ENCODE results near the gene FGD6.
"Not testable (repeated sequence)": the region's sequence is repeated elsewhere in the genome, so short reads cannot be mapped to it uniquely, and the experiment has no call there.

FGD6 gene

GRCh38 chr12:95205016-95205624 lies 12.1 kb downstream of the FGD6 start:
- peaks cover 14% of the 10 kb centered on the region for H3K4me1 Mint-ChIP-seq (ENCODE audit: low read depth)
- peaks cover 4% of the 10 kb centered on the region for H3K27me3 Mint-ChIP-seq (ENCODE audit: low read depth)
- no peaks in the 10 kb centered on the region for H3K9me3 Mint-ChIP-seq
- no peak overlapping the region for H3K4me3 Mint-ChIP-seq
- no peaks in the 10 kb centered on the region for H3K36me3 Mint-ChIP-seq (ENCODE audit: low read depth)
- no peak overlapping the region for H3K27ac Mint-ChIP-seq

- Mint-ChIP-seq H3K27ac (no peak overlapping the region), H3K4me1 (ENCODE audit: low read depth) (peaks cover 14% of the 10 kb centered on the region), H3K36me3 (ENCODE audit: low read depth) (no peaks in the 10 kb centered on the region), H3K9me3 (no peaks in the 10 kb centered on the region), H3K27me3 (ENCODE audit: low read depth) (peaks cover 3% of the 10 kb centered on the region), H3K4me3 (no peak overlapping the region)
Observed at GRCh38 chr12:95204141-95204866, 13.0 kb downstream of the FGD6 start.

- Mint-ChIP-seq H3K4me3 (no peak overlapping the region), H3K27ac (no peak overlapping the region), H3K27me3 (ENCODE audit: low read depth) (no peaks in the 10 kb centered on the region), H3K9me3 (no peaks in the 10 kb centered on the region), H3K4me1 (ENCODE audit: low read depth) (peaks cover 14% of the 10 kb centered on the region), H3K36me3 (ENCODE audit: low read depth) (no peaks in the 10 kb centered on the region)
Observed at GRCh38 chr12:95203487-95204030, 13.7 kb downstream of the FGD6 start.

GRCh38 chr12:95202691-95203486 lies 14.4 kb downstream of the FGD6 start:
- Mint-ChIP-seq H3K4me3 (no peak overlapping the region), H3K27me3 (ENCODE audit: low read depth) (no peaks in the 10 kb centered on the region), H3K9me3 (no peaks in the 10 kb centered on the region), H3K36me3 (ENCODE audit: low read depth) (no peaks in the 10 kb centered on the region), H3K27ac (no peak overlapping the region), H3K4me1 (ENCODE audit: low read depth) (peaks cover 14% of the 10 kb centered on the region)

GRCh38 chr12:95201056-95201670 lies 16.1 kb downstream of the FGD6 start:
- Mint-ChIP-seq H3K27me3 (ENCODE audit: low read depth) (no peaks in the 10 kb centered on the region), H3K36me3 (ENCODE audit: low read depth) (no peaks in the 10 kb centered on the region), H3K27ac (no peak overlapping the region), H3K4me1 (ENCODE audit: low read depth) (peaks cover 14% of the 10 kb centered on the region), H3K4me3 (no peak overlapping the region), H3K9me3 (no peaks in the 10 kb centered on the region)

GRCh38 chr12:95200128-95200894 lies 17.0 kb downstream of the FGD6 start:
- Mint-ChIP-seq H3K4me3 (no peak overlapping the region), H3K4me1 (ENCODE audit: low read depth) (peaks cover 14% of the 10 kb centered on the region), H3K27me3 (ENCODE audit: low read depth) (no peaks in the 10 kb centered on the region), H3K9me3 (no peaks in the 10 kb centered on the region), H3K27ac (no peak overlapping the region), H3K36me3 (ENCODE audit: low read depth) (no peaks in the 10 kb centered on the region)

GRCh38 chr12:95198914-95199313 lies 18.4 kb downstream of the FGD6 start:
- Mint-ChIP-seq H3K27ac (no peak overlapping the region), H3K27me3 (ENCODE audit: low read depth) (no peaks in the 10 kb centered on the region), H3K36me3 (ENCODE audit: low read depth) (no peaks in the 10 kb centered on the region), H3K4me3 (no peak overlapping the region), H3K4me1 (ENCODE audit: low read depth) (peaks cover 12% of the 10 kb centered on the region), H3K9me3 (no peaks in the 10 kb centered on the region)

- Mint-ChIP-seq H3K36me3 (ENCODE audit: low read depth) (no peaks in the 10 kb centered on the region), H3K4me3 (no peak overlapping the region), H3K9me3 (no peaks in the 10 kb centered on the region), H3K27me3 (ENCODE audit: low read depth) (no peaks in the 10 kb centered on the region), H3K4me1 (ENCODE audit: low read depth) (peaks cover 9% of the 10 kb centered on the region), H3K27ac (no peak overlapping the region)
Observed at GRCh38 chr12:95197636-95198035, 19.6 kb downstream of the FGD6 start.

- not testable (repeated sequence) for H3K9me3 Mint-ChIP-seq; H3K4me1 Mint-ChIP-seq (ENCODE audit: low read depth); H3K27me3 Mint-ChIP-seq (ENCODE audit: low read depth); H3K36me3 Mint-ChIP-seq (ENCODE audit: low read depth); H3K27ac Mint-ChIP-seq; H3K4me3 Mint-ChIP-seq
Observed at GRCh38 chr12:95196875-95197569, 20.2 kb downstream of the FGD6 start.

GRCh38 chr12:95195122-95195521 lies 22.1 kb downstream of the FGD6 start:
- Mint-ChIP-seq H3K27ac (no peak overlapping the region), H3K9me3 (no peaks in the 10 kb centered on the region), H3K27me3 (ENCODE audit: low read depth) (no peaks in the 10 kb centered on the region), H3K4me1 (ENCODE audit: low read depth) (no peaks in the 10 kb centered on the region), H3K4me3 (no peak overlapping the region), H3K36me3 (ENCODE audit: low read depth) (no peaks in the 10 kb centered on the region)

GRCh38 chr12:95193139-95193538 lies 24.1 kb downstream of the FGD6 start:
- no peaks in the 10 kb centered on the region for H3K4me1 Mint-ChIP-seq (ENCODE audit: low read depth)
- no peak overlapping the region for H3K27ac Mint-ChIP-seq
- H3K9me3 Mint-ChIP-seq = no peaks in the 10 kb centered on the region
- H3K36me3 Mint-ChIP-seq (ENCODE audit: low read depth) = no peaks in the 10 kb centered on the region
- no peak overlapping the region for H3K4me3 Mint-ChIP-seq
- no peaks in the 10 kb centered on the region for H3K27me3 Mint-ChIP-seq (ENCODE audit: low read depth)

- Mint-ChIP-seq H3K27me3 (ENCODE audit: low read depth) (no peaks in the 10 kb centered on the region), H3K9me3 (no peaks in the 10 kb centered on the region), H3K4me1 (ENCODE audit: low read depth) (no peaks in the 10 kb centered on the region), H3K36me3 (ENCODE audit: low read depth) (no peaks in the 10 kb centered on the region), H3K27ac (no peak overlapping the region), H3K4me3 (no peak overlapping the region)
Observed at GRCh38 chr12:95192271-95192670, 25.0 kb downstream of the FGD6 start.

- no peaks in the 10 kb centered on the region for H3K27me3 Mint-ChIP-seq (ENCODE audit: low read depth)
- no peak overlapping the region for H3K4me3 Mint-ChIP-seq
- no peaks in the 10 kb centered on the region for H3K9me3 Mint-ChIP-seq
- no peak overlapping the region for H3K27ac Mint-ChIP-seq
- H3K36me3 Mint-ChIP-seq (ENCODE audit: low read depth) = no peaks in the 10 kb centered on the region
- no peaks in the 10 kb centered on the region for H3K4me1 Mint-ChIP-seq (ENCODE audit: low read depth)
Observed at GRCh38 chr12:95191060-95191696, 26.1 kb downstream of the FGD6 start.

Measured in T-helper 1 cell treated with Interleukin-12 subunit alpha and Interleukin-12 subunit beta and Interleukin-4 antibody, amounts not matched to agents 30 μg/mL and 1 μg/mL, for 36 hours (primary cell).